NCI-H2029 (cell line): Measurements from ENCODE around the gene SEL1L3.

Source experiments
- DNase-seq: peaks from one replicate; lab custom pipeline; 2025; lab: John Stamatoyannopoulos, UW

Gene SEL1L3

DNA sequence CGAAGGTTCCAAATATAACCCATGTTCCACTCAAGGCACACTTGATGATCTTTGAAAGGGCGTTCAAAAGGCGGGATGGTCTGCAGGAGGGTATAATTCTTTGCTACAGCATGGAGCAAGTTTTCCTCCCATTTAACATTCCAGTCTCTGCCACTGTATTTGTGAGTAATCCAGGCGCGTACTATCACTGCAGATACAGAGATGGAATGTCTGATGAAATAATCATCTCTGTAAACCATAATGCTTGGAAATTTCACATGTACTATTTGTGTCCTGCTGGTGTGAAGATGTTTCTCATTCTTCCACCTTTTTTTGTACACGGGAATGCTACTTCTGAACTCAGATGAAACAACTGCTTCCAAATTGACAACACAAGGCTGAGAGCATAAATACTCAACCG lies 15.5 kb downstream of the SEL1L3 start:
- no peak for DNase-seq

DNA sequence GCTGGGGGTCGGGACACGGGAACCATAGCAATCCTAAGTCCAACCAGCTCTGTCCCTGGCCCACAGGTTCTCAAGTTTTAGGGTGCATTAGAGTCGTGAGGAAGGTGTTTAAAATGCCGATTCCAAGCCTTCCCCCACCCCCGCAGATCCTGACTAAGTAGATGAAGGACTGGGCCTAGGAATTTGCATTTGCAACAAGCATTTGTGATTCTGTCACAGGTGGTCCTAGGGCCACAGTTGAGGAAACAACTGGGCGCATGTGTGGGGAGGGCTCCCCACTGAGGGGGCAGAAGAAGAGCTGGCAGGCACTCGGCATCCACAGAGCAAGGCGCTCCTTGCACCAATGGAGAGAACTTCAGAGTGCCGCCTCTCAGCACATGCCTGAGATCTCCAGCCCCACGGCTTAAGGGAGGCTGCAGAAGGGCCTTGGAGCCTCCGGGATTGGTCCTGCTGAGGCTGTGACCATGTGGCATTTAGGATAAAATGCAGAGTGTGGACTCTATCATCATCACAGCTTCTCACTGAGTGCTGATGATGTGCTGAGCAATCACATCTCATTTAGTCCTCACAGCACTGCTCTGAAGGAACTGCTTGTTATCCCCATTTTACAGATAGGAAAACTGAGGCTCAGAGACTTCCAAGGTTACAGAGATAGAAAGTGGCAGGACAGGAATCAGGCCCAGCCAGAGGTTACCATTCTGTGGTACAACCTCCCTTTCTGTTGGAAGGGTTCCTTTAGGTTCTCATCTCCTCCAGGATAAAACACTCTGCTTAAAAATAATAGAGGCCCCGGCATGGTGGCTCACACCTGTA lies 16.7 kb downstream of the SEL1L3 start:
- DNase-seq = no peak

DNA sequence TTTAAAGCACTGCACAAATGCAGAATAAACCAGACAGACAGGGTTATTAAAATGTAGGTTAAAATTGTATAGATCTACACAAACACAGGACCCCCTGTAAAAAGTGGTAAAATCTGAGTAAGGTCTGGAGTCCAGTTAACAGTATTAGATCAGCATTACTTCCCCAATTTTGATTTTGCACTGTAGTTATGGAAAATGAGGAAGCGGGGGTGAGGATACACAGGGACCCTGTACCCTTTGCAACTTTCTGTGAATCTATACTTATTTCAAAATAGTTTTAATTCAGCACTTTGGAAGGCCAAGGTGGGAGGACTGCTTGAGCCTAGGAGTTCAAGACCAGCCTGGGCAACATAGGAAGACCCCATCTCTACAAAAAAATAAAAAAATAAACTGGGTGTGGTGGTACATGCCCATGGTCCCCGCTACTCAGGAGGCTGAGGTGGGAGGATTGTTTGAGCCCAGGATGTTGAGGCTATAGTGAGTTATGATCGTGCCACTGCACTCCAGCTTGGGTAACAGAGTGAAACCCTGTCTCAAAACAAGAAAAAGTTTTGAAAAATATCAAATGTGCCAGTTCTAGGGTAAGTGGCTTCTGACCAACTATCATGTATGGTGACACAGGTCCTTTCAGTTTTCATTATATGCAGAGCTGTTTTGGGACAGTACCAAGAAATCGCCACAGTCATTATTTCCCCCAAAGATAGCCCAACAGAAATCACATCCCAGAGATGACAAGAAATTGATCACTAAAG lies 17.7 kb downstream of the SEL1L3 start:
- no peak for DNase-seq

DNA sequence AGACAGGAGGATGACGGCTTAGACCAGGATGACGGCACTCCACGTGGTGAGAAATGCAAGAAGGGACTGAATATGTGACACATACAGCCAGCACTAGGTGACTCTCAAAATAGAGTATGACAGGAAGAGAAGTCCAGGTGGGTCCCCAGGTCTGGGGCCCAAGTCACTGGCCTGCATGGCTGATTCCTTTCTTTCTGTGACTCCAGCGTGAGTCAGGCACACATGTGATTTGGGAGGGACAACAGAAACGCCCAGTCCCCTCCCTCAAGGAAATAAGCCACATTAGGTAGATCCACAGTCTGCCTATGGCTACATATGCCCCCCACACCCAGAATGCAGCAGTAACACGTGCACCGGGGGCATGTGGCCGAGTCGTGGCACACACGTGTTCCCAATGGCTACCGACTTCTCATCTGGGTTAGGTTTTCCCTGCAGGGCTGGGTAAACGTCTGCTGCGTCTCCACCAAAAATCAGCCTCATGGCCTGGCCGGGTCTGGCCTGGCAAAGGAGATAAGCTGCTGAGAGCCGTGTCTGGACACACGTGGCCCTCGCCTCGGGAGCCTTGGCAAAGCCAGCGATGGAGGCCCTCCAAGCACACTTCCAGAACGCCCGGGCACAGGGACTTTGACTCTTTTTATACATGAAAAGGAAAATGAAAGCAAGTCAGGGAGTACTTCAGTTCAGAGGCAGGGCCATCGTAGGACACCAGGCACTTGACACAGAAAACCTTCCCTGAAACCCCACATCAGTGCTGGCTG lies 19.3 kb downstream of the SEL1L3 start:
- peak; percentile 58 for DNase-seq

DNA sequence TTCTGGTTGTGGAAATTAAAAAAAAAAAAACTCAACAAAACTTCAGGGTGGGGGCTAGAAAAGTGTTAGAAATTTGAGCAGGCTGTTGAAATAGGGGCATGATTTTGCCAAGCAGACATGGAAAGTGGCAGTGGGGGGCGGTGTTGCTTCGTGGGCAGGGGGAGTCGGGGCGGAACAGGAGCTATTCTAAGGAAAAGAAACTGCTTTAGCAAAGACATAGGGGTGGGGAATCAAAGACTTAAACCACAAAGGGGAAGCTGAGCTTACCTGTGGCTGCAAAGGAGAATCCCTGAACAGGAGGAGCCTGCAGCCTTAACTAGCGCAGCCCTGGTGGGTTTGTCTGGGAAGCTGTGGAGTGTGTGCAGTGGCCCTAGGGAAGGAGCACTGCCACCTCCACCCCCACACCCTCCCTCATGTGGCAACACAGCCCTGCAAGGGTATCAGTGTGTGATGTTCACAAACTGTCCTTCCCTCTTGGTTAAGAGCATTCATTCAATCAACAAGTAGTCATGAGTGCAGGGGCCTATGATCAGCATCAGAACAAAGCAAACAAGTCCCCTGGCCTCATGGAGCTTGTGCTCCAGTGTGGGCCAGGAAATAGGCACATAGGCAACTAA lies 20.5 kb downstream of the SEL1L3 start:
- no peak for DNase-seq

DNA sequence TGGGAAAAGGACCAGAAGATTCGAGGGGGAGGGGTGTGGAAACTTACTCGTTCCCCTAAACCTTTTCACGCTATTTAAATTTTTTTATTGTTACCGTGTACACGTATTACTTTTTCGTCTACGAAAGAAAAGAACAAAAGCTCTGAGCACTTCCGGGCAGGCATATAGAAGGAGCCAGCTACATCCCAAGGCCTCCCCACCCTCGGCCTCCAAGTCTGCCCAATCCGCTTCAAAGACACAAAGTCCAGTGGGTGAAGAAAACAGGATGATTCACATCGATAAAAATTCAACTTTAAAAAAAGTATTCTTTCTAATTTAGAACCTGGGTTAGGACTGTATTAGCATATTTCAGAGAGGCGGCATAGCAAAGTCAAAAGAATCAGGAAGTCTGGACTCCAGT lies 23.1 kb downstream of the SEL1L3 start:
- no peak for DNase-seq

DNA sequence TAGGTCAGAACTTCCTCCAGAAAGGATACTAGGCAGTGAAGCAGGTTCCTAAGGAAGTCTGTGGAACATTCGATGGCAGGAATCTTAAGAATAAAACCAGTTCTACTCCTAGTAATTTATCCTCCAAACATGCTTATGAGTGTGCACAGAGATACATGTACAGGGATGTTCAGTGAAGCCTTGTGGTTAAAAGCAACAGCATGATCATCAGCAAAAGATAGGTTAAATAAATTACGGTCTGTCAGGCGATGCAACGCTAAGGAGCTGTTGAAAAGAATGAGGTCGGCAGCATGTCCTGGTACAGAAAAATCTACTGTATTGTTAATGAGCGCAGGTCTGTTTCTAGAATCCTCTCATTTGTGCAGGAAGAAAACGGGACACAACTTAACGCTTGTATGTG lies 23.6 kb downstream of the SEL1L3 start:
- no peak for DNase-seq

GRCh38 chr4:25838526-25838925 lies 24.3 kb downstream of the SEL1L3 start:
- no peak for DNase-seq

DNA sequence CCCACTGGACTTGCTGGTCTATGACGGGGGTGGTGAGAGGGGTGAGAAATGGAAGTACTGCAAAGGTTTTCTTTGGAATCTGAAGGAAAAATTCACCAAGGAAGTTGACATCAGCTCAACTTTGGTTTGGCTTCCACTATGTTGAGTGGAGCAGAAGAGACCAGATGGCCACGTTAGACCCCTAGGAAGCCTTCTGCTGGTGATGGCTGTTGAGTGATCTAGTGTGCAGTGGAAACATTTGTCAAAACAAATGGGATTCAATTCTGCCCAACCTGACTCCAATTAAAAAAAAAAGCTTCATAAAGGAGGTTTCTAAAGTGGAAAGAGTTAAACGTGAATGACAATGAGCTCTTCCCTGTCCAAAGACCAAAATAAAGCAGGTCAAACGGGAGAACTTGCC lies 25.7 kb downstream of the SEL1L3 start:
- DNase-seq = no peak

DNA sequence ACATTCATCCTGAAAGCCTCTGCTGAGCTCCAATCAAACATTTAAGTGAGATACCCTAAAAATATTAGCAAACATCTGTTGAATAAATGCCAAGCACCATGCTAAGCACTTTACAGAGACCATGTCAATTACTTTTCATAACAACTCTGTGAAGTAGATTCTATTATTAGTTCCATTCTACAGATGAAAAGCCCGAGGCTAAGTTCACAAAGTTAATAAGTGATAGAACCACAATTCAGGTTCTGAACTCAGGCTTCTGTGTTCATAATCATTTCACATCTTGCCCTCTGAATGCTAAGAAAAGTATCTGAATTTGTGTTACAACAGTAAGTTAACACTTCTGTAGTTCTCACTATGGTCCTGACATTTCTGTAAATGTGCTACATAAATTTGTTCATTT lies 27.4 kb downstream of the SEL1L3 start:
- DNase-seq = no peak

- DNase-seq = no peak
These were observed 28.2 kb downstream of the SEL1L3 start for GRCh38 chr4:25834411-25835107.

- DNase-seq = no peak
These were observed 32.2 kb downstream of the SEL1L3 start for GRCh38 chr4:25830548-25830947.

GRCh38 chr4:25827897-25828296 lies 34.9 kb downstream of the SEL1L3 start:
- no peak for DNase-seq

DNA sequence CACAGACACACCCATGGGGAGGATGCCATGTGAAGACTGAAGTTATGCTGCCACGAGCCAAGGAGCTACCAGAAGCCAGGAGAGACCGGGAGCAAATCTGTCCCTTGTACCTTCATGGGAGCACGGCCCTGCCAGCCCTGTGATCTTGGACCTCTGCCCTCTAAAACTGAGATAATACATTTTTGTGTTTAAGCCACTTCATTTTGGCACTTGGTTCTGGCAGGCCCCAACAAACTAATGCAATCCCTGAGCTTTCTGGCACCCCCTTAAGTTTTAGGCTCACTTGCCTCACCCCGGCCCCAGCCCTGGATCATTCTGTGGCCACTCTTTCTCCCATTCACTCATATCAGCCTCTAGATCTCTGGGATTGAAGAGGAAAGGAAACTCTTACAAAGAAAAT lies 35.4 kb downstream of the SEL1L3 start:
- no peak for DNase-seq

GRCh38 chr4:25826074-25826752 lies 36.6 kb downstream of the SEL1L3 start:
- DNase-seq = no peak

GRCh38 chr4:25823632-25824031 lies 39.2 kb downstream of the SEL1L3 start:
- no peak for DNase-seq

DNA sequence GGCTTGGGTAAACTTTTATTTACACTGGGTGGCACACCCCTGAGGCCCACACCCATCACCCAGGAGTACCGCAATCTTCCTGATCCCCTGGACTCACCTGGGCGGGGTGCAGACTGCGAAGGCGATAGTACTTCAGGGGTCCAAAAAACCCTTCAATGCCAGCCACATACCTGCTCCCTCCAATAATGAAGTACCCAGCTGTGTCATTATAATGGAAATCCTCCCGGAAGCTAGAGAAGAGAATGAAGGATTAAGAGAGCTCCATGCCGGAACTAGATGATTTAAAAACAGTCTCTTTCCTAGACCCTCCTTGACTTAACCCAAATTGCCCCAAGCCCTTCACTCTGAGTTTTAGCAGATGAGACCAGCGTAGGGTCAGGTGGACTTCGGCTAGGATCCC lies 40.9 kb downstream of the SEL1L3 start:
- no peak for DNase-seq

GRCh38 chr4:25821267-25821666 lies 41.5 kb downstream of the SEL1L3 start:
- DNase-seq = no peak

DNA sequence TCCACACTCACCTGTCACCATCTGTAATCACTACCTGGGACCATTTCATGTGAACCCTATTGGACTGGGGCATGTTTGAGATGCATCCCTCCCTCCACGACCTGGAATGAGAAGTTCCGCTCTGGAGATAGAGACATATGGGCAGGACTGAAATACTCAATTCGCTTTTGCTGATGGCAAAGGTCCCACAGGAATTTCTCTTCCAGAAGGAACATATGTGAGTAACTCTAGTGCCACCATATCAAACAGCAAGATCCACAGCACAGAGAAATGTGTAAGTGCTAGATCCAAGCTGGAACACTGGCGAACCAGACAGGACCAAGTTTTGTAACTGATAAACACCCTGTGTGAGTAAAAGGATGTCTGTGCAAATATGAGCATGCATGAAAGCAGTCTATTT lies 43.9 kb downstream of the SEL1L3 start:
- no peak for DNase-seq

- DNase-seq = no peak
These were observed 44.4 kb downstream of the SEL1L3 start for GRCh38 chr4:25818371-25818871.
